HG03457 (cell line): Measurements from ENCODE around the gene VDAC1.

ENCODE experiments used
- ATAC-seq: cut with Tn5 transposase; IDR thresholded peaks from one replicate; pipeline ENCODE4 v1.9.1; 2021; ENCODE audit warnings: moderate number of reproducible peaks; ENCODE audit not compliant: unreplicated experiment

Gene VDAC1

DNA sequence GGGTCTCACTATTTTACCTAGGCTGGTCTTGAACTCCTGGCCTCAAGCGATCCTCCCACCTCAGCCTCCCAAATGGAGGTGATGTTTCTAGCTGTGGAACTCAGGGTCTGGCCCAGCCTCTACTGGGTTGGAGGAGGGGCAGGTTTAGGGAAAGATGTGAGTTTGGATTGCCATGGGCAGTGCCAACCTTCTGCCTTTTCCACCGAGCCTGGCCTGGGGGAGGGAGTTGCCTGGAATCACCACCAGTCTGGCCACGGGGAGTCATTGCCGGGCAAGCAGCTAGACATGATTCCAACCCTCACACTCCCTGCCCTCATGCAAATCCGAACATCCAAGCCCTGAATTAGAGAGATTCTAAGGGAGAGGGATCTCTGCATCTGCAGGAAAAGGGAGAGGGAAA, 21.0 kb upstream of the VDAC1 start:
- ATAC-seq: no peak

DNA sequence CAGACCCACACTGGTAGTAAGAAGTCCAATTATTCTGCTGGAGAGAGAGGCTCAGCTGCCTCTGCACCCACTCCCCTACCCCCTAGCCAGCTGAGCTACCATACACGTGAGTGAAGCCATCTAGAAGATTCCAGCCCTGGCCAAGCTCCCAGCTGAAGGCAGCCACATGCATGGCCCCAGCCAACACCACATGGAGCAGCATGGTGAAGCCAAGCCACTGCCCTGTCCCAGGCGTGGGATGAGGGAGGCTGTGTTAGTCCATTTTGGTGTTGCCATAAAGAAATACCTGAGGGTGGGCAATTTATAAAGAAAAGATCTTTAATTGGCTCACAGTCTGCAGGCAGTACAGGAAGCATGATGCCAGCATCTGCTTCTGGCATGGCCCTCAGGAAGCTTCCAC, 20.0 kb upstream of the VDAC1 start:
- no peak for ATAC-seq

DNA sequence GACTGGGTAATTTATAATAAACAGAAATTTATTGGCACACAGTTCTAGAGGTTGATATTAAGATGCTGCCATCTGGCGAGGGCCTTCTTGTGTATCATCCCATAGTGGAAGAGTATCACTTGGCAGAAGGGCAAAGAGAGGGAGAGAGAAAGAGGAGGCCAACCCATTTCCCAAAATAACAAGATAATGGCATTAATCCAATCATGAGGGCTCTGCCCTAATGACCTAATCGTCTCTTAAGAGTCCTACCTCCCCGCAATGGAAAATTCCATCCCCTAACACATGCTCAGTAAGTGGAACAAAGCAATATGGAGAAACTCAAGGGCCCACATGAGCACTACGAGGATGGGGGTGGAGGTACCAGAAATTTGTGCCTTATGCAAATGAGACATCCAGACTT, 17.6 kb upstream of the VDAC1 start:
- ATAC-seq: no peak

DNA sequence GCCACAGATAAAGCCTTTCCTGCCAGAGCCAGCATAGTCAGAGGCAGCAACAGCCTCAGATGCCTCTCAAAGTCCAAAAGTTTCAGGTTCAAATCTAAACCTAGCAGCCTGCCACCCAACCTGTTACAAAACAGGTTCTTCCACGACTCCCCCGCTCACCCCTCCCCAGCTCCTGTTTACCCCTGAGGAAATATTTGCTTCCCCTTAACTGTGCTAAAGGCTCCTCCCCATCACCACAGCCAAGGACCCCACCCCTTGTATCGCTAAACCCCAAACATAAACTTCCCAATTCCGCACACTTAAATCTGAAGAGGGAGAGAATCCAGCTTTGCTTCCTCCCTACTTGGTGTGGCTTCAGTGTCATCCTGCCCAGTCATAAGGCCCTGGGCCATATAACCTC, 15.4 kb upstream of the VDAC1 start:
- ATAC-seq: no peak

DNA sequence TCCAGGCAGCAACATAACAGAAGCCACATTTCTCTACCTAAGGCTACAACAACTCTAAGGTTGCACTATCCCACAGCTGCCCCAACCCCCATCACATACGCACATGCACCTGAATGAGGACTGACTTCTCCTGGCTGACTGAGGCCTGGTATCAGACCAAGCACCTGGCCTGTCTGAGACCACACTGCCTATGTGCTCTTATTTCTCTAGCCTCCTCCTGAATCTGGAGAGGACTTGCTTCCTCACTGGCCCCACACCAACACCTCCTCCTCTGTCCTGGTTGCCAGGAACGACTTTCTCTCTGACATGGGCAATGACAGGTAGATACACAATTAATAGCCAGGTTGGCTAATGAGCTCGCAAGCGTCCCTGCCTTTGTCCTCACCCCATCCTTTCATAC, 14.9 kb upstream of the VDAC1 start:
- ATAC-seq: no peak

DNA sequence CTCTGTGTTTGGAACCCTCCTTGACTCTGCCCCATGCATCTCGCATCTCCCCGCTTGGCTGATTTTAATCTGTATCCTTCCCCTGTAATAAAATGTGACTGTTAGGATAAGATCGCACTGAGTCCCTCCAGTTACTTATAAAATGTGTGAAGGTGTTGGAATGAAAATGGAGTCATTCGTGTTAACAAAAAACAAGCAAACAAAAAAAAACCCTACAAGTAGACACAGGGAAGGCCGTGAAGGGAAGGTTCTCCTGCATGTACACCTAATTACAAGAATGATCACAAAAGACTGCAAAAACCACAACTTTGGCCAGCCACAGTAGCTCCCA, 14.2 kb upstream of the VDAC1 start:
- ATAC-seq: no peak

DNA sequence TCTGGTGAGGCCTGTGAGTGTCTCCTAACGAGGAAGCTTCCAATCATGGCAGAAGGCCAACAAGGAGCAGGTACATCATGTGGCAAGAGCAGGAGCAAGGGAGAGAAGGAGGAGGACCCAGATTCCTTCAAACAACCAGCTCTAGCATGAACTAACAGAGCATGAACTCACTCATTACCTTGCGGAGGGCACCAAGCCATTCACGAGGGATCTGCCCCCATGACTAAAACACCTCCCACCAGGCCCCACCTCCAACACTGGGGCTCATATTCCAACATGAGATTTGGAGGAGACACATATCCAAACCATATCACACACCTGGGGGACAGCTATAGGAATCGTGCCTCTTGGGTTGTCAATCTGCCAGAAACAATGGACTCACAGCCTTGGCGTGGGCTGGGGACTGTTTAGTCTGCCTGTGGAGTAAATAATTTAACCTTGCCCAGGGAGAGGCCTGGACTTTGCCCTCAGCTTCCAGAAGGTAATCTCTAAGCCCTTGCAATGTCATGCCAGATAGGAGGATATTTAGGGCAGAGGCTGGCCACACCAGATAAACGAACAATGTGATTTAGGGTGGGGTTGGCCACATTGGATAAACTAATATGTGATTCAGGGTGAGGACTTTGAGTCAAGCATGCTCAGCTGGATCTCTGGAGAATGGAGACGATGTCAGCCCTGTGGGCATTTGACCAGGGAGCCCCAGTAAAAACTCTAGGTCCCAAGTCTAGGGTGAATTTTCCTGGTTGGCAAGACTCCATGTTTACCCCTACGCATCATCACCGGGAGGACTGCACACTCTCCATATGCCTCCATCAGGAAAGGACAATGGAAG, 13.6 kb upstream of the VDAC1 start:
- ATAC-seq: no peak

DNA sequence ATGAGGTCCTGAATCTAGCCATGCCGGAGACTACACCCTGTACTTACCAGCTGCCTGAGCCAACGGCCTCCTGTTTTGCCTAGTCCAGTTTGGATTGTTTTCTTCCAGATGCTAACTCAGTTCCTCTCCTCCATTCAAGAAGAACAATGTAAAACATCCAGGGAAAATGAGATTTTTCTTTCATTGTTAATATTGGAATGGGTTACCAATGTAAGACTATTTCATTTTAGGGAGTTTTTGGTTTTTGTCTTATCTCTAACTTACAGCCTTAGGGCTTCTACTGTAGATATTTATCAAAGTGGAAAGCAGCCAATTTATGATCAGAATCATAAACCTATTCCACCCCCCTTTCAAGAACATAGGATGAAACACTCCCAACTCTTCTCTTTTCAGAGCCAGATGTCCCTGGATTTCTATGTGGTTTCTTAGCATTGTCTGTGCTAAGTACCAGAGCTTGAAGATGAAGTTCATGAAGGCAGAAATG, 3.5 kb upstream of the VDAC1 start:
- no peak for ATAC-seq

DNA sequence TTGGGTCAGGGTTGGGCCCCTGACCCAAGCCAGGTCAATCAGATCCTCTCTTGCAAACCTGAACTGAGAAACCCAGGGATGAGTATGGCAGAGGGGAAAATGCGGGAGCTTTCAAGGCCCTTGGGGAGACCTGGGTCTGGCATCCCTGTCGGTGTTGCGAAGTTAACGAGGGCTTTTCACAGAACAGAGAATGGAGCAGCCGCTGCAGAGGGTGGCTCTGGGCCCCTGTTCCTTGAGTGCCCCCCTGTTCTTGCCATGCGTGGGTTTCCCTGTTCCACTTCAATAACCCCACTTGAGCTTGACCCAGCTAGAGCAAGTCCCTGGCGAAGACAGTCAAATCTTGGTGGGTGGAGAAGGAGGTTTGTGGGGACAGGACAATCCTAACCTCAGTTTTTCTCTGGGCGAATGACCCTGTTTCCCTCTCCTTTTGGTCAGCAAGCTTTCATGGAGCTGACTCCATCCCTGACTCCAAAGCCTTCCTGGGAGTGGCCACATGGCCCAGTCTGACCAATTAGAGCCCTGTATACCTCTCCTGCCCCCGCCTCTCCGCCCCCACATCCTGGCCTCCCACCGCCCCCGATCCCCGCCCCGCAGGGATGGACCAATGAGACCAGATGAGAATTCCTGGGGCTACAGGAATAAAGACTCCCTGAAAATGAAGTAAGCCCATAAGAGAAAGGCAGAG, 2.9 kb upstream of the VDAC1 start:
- no peak for ATAC-seq

DNA sequence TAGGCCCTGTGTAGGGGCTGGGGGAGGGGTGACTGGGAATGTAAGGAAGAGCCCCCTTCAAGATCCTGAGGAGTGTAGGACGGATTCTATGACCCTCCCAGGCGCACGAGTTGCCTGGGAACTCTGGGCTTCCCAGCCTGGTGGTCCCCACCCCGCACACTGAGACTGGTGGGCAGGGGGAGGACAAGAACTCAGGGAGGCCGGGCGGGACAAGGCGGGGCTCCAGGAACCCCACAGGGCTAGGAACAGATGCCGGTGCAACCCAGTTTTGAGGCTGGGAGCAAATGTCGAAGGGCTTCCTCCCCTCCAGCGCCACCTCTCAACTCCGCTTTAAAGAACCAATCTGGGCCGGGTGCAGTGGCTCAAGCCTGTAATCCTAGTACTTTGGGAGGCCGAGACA, 1.3 kb upstream of the VDAC1 start:
- ATAC-seq: no peak

DNA sequence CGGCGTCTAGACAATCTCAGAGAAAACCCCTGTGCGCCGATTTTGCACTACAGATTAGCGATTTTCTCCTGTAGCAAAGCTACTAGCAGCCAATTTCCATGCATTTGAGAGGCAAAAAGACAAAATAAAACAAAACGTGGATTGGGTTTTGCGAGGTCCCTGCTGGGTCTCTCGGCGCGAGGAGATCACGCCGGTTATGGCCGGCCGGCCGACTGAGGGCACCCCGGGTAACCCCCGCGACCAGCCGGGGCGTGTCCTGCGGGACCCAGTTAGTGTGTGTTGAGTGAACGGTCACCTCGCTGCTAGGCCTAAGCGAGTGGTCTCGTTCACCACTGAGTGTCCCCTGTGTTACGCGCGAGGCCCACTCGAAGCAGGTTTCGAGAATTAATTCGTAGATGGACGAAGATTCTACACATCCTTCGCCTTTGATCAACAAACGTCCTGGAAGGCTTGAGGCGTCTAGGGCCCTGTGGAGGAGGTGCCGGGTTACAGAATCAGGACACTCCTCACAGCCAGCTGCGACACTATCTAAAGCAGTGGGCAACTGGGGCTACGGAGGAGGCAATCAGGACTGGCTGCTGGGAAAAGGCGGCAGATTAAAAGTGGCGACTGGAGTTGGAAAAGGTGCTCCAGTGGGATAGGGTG, 764 bp upstream of the VDAC1 start:
- no peak for ATAC-seq

DNA sequence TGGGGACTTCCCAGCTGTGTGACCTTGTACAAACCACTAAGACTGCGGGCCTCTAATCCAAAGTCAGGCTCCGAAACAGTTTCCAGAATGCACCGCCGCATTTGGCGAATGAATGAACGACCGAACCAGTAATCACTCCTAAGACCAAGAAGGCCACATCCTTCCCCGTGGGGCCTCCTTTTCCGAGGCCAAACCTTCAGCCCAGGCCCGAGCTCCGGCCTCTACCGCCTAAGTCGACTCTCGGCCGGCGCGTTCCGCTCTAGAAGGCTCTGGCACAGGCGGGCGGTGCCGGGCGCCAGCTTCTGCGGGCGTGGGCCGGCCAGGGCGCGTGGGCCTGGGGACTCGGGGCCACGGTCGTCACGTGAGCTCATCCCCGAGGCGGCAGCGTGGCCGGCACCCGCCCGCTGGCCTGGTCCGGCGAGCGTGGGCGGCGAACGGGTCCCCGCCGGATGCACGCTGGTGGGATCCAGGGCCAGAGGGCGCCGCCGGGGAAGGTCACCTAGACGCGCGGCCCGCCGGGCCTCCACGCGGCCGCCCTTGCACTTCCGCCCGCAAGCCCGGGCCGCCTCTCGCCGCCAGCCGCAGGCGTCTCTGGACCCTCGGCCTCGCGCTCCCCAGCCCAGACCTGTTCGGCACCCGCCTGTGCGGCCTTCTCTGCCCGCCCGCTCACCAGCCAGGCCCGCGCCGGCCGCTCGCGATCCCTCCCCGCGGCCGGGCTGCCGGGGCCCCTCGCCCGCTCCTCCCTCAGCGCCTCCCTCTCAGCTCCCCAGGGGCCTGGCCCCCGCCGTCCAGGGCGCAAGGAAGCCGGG, 754 bp downstream of the VDAC1 start:
- ATAC-seq: peak; percentile 24

DNA sequence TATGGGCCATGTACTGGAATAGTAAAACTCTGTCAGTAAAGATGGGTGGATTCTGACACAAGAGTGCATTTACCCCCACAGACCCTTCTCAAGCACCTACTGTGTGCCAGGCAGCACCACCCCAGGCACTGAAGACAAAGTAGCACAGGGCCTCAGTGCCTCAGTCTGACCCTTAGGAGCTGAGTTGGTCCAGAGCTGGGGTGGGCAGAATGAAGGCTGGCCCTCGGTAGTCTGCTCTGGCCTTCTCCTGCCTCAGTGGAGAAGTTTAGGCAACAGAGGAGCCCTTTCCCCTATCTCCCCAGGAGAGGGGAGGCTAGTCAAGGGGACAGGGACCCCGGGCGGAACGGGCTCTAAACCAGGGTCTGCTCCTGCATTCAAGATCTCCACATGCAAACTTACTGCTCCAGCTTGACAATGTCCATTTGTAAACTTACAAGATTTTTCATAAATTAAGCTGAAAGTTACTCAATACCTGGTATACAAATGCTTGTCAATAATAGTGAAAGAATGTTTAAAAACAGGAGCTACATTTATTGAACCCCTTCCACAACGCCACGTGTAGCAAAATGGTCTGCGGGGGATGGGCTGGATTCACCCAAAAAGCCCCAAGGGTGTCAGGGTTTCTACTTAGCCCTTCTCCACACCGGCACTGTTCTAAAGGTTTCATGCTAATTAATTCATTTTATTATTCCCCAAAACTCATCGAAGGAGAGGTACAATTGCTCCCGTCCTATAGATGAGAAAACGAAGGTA, 1.5 kb downstream of the VDAC1 start:
- ATAC-seq: no peak

DNA sequence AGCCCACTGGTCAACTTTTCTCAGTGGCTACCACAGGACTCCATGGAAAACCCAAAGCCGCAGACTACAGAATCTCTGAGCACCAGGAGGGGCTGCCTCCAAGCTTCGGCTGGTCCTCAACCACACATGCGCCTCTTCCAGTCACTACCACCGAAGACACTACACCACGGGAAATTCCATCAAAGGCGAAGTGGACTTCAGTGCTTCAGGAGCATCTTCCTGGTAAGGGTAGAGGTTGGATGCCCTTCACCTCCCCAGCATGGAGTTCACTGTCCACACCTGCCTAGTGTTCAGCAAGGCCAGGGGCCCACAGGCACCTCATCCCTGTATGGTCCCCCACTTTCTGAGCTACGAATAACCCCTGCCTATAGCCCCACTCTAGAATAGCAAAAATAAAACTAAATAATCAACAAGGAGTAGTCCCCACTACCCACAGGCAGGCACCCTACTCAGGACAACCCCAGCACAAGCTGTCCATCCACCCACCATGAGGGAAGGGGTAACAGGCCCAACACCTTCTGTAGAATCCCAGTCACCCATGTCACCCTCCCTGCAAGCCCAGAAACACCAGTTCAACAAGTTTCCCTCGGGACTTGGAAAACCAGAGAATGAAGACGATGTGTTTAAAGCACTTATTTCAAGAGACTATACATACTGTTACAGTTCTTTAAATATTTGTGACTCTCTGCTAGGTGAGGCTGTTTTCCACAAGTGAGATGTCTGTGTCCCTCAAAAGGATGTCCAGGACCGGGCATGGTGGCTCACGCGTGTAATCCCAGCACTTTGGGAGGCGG, 2.6 kb downstream of the VDAC1 start:
- ATAC-seq: no peak

DNA sequence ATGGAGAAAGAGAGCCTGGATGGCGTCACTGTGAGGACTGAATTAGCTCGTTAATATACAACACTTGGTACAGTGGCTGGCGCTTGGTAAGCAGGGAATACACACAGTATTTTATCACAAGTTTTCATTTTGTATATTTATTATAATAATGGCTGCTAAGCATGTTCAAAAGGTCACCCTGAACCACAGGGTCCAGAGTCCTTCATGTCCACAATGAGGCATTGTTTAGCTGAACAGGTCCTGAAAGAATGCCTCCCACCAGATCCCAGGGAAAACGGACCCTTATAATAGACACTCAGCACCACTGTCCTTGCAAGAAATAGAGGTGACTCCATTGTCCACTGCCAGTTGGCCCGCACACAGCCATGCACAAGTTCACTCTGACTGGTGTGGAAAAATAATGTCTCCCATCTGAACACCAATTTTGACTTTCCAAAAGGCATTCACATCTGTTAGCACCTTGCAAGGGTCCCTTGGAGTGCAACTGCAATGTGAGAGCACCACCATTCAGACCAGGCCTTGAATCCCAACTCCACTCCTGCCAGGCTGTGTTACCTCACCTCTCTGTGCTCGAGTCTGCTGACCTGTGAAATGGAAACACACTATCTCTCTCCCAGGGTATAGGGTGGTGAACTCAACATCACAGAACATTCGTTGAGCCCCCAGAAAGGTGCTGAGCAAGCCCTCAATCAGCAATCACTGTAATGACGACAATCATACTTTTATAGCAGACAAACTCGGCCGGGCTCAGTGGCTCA, 3.9 kb downstream of the VDAC1 start:
- ATAC-seq: no peak

DNA sequence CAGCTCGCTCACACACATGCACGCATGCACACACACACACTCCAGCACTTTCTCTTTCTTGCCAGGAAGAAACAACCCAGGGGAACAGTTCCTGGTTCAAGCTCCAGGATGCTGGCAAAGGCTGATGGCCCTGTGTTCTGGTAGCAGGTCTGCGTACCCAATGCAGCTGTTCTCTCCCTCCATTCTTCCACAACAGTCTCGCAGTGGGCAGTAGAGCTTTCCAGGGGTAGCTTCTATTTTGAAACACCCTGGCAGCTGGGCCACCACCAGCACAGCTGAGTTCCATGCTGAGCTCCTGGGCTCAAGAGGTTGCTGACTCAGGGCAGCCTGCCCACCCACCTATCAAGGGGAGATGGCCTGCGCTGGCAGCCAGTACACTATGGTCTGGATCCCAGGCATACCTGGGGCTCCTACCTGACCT, 4.7 kb downstream of the VDAC1 start:
- ATAC-seq: no peak

DNA sequence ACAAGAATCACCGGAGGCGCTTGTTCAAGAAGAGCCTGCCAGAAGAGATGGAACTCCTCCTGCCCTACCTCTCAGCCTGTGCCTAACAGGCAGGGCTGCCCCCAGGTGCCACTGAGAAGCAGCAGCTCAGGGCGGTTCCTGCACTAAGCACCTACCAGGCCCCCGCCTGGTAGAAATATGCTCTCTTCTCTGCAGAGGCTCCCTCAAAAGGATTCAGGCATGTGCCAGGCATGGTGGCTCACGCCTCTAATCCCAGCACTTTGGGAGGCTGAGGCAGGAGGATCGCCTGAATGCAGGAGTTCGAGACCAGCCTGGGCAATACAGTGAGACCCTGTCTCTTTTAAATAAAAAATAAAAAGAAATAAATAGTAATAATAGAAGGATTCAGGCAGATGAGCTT, 6.0 kb downstream of the VDAC1 start:
- no peak for ATAC-seq

DNA sequence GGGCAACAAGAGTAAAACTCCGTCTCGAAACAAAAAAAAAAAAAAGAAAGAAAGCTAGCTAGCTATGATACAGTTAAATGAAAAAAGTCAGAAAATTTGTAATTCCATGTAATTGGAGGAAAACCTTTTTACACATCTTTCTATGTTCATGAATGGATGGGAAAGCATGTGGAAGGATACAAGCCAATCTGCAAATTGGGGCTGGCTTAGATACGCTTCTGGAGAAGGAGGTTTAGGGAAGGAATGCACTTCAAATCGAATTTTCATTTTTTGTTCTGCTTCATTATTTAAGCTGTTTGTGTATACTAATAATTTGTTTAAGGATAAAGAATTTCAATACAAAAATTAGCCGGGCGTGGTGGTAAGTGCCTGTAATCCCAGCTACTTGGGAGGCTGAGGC, 6.7 kb downstream of the VDAC1 start:
- no peak for ATAC-seq

DNA sequence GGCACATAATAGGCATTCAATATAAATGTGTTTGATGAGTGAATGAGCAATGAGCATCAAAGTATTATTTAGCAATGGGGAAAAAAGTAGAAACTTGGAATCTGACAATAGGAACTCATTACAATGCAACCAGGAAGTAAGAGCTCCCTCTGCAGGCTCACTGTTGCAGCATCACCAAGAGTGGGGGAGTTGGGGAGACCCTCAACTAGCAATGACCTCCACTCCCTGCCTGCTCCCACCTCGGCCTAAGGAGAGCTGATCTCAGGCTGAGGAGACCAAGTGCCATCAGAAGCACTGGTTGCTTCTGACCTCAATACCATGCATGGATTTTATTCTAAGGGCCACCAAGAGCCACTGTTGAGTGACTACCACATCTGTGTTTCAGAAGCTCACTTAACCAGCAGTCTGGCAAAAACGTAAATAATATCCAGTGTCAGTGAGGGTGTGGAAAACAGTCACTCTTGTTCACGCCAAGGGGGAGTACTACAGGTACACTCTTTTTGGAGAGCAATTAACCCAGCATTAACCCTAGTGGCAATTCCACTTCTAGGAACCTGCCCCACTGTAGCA, 8.0 kb downstream of the VDAC1 start:
- ATAC-seq: no peak
